Midbrain (tissue), 1 donor: ENCODE measurements around the gene SHOC2.

Source experiments
- DNase-seq: peaks from one replicate; lab custom pipeline; 2025; lab: John Stamatoyannopoulos, UW

SHOC2 gene

DNA sequence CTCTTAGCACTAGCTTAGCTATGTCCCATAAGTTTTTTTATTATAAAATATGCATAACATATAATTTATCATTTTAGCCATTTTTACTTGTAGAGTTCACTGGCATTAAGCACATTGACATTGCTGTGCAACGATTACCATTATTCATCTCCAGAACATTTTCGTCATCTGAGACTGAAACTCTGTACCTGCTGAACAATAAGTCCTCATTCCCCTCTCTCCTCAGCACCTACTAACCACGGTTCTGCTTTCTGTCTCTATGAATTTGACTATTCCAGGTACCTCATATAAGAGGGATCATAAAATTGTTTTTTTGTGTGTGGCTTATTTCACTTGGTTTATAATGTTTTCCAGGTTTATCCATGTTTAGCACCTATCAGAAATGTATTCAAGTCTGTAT, 64.1 kb downstream of the SHOC2 start:
- no peak for DNase-seq

DNA sequence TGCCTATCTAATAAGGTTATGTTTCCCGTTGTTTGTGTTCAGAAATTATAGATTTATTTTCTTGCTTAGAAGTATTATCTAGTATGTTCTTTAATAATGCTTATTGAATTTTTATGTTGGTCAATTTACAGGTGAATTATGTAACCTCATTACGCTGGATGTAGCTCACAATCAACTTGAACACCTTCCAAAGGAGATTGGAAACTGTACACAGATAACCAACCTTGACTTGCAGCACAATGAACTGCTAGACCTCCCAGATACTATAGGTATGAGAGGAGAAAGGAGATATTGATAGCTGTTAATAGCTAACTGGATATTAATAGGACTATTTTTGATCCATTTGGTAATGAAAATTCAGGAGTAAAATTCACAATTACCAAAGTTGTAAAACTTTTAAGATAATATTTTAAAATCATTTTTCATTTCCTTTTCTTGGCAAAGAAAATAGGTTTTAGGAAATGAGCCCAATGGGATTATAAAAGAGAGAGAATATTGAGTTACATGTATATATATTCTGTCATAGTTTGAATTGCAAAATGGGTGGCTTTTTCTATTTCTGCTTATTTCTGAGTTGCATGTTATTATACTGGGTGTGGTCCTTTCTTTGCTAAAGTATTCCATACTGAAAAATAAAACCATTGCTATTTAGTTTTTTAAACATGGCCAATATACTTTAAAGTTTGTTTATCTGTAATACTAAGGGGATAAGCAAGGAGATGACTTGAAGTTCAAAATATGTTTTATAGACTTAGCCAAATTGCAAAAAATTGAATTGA, 66.3 kb downstream of the SHOC2 start:
- DNase-seq: no peak

DNA sequence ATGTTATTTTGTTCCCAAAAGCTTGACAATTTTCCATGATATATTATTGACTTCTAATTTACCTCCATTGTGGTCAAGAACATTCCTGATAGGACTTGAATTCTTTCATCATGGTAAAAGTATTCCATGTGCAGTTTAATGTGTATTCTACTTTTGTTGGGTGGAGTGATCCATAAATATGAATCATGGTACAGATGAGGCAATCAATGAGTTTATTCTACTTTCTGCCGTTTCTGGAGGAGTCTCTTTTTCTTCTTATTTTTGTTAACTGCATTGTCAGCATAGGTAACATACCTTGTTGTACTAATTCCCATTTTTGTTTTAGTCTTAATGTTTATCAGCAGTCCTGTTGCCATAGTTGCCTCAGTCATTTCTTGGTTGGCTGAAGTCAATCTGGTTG, 69.6 kb downstream of the SHOC2 start:
- DNase-seq: no peak

DNA sequence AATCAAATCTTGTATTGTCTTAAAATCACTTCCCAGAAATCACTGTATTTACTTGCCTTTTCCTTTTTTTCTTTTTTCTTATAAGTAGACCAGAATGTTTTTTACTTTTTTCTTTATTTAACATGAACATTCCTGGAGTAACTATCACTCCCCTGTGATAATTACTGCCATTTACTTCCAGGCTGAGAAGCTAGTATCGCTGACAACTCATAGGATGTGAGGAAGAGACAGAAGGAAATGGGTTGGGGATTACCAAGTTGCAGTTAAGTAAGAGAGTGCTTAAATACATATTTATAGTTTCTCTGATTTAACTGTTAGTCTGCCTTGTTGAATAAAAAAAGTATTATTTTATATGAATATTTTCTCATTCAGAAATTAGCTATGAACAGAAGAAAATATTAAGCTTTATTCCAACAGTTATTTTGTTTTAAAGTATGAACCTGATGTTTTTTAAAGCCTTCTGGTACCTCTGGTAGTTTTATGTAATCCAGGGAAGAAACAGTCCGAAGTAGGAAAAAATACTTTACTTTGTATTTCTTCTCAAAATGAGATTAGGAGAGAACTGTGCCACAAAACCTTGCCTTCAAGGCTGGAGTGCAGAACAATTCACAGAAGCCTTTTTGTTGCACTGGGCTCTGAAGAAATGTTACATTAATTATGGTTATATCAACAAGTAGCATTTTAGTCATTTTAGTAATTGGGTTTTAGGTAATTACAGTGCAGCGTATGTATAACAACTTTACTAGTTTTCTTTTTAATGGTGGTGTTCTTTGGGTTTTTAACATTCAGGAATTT, 72.8 kb downstream of the SHOC2 start:
- DNase-seq: peak; percentile 8

DNA sequence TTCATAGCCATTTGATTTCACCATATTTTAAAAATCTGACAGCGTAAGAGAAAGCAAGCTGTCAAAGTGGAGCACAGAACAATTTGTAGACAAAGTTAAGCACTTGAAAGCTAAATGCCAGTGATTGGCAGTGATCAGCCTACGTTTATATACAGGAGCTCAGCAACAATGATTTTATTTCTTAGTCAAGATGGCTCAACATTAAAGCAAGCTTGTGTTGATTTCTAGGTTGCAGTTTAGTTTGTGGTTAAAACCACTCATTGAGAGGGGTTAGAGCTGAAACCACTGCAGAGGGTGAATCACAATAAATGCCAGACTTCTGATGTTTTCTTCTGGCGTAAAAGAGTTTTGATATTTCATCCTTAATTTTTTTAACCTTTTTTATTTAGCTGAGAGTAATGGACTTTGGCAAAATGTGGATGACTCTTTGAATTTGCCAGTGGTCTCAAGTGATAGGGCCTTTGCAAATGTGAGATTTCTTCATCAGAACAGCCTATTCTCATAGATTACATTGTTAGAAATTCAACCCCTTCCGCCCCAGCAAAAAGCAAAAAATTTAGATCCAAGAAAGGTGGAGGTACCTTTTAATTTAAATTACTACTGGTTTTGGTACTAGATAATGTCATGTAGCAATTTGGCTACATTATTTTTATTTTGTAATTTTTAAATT, 73.8 kb downstream of the SHOC2 start:
- no peak for DNase-seq

DNA sequence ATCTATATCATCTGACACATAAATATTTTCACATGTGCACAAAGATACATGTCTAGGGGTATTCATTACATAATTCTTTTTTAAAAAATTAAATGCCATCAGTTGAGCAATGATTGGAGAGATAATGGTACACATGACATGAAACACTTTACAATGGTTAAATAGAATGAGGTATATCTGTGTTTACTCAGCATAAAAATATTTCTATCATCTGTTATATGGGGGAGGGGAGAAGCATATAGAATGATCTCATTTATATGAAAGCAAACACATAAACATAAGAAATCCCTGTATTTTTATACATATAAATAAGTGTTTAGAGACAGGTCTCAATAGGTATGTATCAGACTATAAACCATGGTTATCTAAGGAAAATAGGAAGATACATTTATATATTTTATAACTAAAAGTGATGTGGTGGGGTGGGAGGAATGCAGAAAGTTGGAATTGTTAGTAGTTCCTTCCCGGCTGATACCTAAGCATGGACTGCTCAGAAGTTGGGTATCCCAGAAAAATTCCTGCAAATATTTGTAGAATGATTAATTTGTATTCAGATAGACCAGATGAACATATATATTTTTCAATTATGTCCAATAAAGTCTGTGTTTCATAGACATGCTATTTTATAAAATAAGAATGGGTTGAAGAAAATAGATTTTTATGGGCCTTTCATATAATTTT, 75.1 kb downstream of the SHOC2 start:
- DNase-seq: no peak

DNA sequence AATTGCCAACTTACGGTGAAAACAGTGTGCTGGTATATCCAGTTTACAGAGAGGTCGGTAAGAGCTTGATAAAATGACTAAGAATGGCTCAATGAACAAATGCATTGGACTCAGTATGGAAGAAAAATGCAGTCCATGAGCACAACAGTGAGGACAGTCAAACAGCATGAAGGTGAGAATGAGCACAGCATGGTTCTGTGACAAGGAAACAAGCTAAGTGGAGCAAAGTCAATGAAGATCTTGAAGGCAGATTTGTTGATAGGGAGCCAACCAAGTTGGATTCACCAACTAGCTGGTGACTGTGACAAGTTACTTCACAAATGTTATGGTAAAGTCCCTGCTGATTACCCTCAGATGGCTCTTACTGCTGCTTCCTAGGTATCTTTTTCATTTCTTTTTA, 75.9 kb downstream of the SHOC2 start:
- DNase-seq: no peak

DNA sequence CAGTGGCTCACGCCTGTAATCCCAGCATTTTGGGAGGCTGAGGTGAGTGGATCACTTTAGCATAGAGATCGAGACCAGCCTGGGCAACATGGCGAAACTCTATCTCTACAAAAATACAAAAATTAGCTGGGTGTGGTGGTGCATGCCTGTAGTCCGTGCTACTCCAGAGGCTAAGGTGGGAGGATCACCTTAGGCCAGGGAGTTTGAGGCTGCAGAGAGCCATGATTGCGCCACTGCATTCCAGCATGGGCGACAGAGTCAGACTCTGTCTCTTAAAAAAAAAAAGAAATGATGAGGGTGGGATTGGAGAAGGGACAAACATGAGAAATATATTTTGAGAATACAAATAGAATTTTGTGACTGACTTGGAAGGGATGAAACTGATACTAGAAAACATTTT, 76.9 kb downstream of the SHOC2 start:
- DNase-seq: no peak

DNA sequence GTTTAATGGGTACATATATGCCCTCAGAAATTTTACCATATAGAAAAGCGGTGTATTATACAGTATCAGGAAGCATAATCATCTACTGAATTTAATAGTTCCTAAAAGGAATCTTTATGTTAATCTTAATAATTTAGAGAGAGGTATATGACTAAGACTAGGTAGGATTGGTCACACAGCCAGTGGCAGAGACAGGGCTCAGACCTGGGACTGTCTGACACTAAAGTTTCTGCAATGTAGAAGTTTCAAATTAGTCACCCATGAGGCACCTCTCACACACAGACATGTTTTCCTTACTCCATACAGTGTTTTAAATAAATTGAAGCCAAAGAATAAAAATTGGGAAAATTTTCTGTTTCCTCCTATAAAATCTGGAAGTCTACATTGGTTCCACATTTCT, 84.6 kb downstream of the SHOC2 start:
- no peak for DNase-seq

DNA sequence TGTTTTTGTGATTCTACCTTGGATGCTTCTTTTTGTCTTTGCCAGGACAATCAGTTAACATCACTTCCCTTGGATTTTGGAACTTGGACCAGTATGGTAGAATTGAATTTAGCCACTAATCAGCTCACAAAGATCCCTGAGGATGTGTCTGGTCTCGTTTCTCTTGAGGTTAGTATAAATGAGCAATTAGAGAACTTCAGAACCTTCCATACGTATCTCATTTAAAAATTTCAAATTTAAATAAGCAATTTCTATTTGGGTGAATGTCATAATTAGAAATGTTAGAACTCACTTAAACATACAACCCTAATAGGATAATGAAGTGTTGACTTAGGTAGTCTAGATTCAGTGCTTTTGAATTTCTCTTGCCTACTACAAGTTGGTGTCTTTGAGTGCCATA, 88.1 kb downstream of the SHOC2 start:
- no peak for DNase-seq

DNA sequence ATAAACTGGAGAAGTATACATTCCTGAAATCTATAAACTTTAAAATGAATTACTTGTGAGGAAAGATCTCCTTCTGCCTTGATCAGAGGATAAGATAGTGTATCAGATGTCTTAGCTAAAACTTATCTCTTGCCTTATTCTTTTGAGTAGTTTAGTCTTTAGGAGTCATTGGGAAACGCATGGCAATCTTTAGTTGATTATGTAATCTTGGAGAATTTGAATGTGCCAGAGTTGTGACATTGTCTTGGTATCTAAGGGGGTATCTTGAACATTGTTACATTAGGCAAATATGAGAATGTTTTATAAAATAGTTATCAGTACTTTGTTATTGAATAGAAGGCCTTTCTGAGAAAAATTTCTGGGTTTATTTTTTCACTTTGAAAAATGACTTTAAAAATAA, 95.8 kb downstream of the SHOC2 start:
- no peak for DNase-seq

DNA sequence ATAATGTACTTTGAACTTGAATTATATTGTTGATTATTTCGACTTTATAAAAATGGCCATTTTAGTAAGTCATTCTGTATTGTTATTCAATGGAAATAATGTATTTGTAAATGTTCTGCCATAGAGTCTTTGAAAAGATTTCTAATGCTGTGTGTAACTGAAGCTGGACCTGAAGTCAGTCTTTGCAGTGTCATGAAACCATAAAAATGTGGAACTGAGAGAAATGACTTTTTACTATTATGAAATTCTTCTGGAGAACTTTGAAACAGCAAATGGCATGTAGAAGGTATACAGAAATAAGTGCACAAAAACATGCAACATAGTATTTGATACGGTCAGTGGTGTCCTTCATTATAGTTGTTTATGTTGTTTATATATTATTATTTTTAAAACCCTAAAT, 97.7 kb downstream of the SHOC2 start:
- no peak for DNase-seq

DNA sequence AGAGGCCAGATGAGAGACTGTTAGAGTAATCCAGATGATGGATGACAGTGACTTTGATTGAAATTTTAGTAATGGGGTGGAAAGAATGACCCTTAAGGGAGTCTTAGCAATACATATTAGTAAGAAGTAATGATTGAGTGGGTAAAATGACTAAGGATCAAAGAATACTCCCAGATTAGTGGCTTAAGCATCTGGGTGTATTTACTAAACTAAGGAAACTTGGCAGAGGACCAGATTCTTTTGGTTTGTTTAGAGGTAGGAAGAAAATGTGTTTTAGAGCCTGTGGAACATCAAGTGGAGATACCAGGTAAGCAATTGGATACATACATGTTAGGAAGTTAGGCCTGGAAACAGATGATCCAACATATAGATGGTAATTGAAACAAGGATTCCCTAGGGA, 98.6 kb downstream of the SHOC2 start:
- DNase-seq: no peak

DNA sequence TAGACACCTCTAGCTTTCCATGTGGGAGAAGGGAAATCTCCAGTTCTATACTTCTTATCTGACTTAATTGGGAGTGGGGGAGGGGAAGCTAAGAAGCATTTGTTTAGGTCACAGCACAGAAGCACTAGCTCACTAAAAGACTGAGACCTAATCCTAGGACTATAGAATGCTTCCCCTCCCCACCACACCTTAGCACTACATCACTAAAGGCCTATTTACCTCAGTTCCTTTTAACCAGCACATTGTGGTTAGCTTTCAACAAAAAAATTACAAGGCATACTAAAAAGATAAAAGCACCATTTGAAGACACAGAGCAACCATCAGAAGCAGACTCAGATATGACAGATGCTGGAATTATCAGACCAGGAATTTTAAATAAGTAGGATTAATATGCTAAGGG, 103.7 kb downstream of the SHOC2 start:
- DNase-seq: no peak

DNA sequence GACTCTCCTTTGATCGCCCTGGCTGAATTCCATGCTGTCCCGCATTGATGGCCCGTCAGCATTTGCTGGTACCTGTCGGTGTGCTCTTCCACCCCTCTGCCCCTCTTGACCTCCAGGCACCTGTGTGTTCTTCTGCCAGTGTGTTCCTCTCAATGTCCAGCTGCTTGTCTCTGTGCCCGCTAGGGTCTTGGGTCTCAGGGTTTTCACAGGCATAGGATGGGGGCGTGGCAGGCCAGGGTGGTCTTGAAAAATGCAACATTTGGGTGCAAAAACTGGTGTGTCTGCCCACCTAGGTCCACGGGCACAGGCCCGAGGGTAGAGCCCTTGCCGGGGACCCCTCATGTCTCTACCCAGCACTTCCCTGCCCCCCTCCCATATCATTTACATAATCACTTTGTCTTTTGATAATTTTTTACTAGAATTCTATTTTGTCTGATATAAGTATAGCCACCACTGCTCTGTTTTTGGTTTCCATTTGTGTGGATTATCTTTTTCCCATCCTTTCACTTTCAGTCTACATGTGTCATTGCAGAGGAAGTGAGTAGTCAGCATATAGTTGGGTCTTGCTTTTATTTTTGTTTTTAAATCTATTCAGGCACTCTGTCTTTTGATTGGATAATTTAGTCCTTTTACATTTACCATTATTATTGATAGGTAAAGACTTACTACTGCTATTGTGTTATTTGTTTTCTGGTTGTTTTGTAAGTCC, 110.8 kb downstream of the SHOC2 start:
- DNase-seq: no peak

DNA sequence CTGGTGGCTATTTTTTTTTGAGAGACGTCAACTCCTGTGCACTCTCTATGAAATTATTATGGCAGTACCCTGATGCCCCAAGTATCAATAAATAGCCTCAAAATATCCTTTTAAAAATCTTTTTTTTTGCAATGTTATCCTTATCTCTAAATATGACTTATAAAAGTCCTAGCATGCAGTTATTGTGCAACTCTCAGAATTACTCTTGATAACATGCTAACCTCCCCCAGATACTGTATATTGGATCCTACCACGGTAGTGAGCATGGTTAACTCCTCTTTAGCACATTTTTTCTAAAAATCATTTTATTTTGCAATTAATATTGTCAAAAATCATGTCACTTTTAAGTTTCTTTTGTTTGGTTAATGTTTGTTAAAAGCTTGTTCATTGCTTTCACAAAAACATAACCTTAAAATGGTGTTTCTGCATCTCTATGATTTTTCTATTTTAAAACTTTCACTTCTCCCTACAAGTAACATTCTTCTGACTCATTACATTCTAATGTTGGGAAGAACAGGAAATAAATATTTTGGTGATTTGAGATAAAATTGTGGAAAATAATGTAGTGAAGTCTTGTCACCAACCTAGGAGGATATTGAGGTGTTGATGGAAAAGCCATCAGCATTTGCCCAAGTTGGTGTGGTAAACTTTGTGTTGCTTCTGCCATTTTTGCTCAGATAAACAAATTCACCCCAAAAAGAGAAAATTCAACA, 115.3 kb downstream of the SHOC2 start:
- DNase-seq: no peak

DNA sequence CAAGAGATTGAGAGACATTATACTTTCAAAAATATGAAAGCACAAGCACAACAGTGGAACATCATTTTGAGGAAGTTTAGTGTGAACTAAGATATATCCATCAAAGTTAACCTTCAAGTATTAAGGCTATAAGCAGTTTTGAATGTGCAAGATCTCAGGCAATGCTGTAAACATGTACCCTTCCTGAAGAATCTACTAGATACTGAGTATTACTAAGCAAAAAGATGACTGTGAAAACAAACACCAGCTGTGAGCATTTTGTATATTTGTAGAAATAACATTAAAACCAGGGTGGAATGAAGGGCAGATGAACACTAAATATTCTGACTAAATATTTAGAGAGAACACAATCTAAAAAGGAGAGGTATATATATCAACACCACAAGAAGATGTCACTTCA, 116.1 kb downstream of the SHOC2 start:
- no peak for DNase-seq

DNA sequence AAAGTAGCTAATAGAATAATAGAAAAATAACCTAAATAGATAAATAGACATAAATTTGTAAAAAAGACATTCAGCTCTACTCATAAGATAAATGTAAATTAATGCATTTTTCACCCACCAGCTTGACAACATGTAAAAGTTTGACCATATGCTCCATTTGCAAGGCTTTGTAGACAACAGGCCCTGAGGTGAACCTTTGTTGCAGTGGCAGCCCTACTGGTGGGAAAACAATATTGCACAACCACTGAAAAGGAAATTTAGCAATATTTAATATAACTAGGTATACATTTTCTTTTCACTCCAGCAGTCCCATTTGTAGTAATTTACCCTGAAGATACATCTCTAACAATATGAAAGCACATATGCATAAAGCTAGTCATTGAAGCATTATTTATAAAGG, 118.5 kb downstream of the SHOC2 start:
- no peak for DNase-seq

DNA sequence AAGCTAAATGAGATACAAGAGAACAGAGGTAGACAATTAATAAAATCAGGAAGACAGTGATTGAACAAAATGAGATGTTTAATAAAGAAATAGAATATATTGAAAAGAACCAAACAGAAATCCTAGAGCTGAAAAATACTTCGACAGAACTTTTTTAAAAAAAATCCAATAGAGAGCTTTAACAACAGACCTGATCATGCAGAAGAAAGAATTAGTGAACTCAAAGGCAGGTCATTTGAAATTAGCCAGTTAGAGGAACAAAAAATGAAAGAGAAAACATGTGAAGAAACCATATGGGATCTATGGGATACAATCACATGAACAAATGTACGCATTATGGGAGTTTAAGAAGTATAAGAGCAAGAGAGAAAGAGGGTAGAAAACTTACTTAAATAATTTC, 120.1 kb downstream of the SHOC2 start:
- no peak for DNase-seq

DNA sequence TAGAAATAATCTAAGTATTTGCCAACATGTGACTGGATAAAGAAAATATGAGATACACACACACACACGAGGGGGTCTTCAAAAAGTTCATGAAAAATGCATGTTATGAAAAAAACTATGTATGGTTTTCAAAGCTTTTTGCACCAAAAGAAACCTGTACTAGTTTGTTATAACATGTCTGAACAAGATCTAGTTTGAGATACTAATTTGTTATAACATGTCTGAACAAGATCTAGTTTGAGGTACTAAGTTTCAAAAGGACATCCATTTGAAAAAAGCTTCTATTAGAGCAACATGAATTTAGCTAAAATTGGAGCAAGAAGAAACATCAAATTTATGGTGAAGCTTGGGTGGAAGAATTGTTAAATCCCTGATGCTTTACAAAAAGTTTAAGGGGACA, 137.6 kb downstream of the SHOC2 start:
- no peak for DNase-seq
